HepG2 (cell line): Measurements from ENCODE around the gene PPM1K. TPM values are rescaled to one million over a fixed set of nuclear protein-coding genes. Genes with fewer than 3 reads are reported as not detected.

ENCODE experiments used
- ATAC-seq: fragments of 200-7000 bp; cut with Tn5 transposase; 3 replicates; pipeline ENCODE4 v1.9.1; 2020; ENCODE audit warnings: mild to moderate bottlenecking, moderate library complexity
- BruUV-seq: library from RNA; stranded (reverse); fragments of 400-500 nt; replicated peaks from 2 replicates; lab custom pipeline; 2021; lab: Mats Ljungman, UMichigan
- CTCF ChIA-PET: fragments of 300-600 bp; formaldehyde crosslinking; extraction: SDS; loops from one replicate; lab custom pipeline; 2021; ENCODE audit warnings: low total read pairs, inconsistent platforms, low intra/inter-chr PET ratio; lab: Yijun Ruan, JAX
- POLR2A ChIA-PET: fragments of 350-600 bp; sonication (Branson Sonifier 250); formaldehyde crosslinking; loops from one replicate; lab custom pipeline; 2020; ENCODE audit warnings: antibody characterized with exemption, inconsistent platforms; lab: Yijun Ruan, JAX
- DNase-seq: peaks from one replicate; pipeline ENCODE4 v3.0.0-alpha.2; 2015; ENCODE audit warnings: low spot score
- FAIRE-seq: peaks from 3 replicates; lab custom pipeline; 2011; peaks lifted over from hg19 to GRCh38; lab: Jason Lieb, UNC
- H2AFZ ChIP-seq: one replicate; pipeline ENCODE4 v1.6.1; 2011; ENCODE audit warnings: low read length, inconsistent platforms
- H3K27ac ChIP-seq: fragments of 300-600 bp; 3 replicates; pipeline ENCODE4 v1.8.0; 2011; ENCODE audit warnings: mixed run types, mild to moderate bottlenecking, mixed read lengths, low read length, inconsistent platforms; ENCODE audit not compliant: insufficient read depth; ENCODE audit errors: extremely low read length
- H3K27me3 ChIP-seq, 2 experiments: fragments of 200-600 bp in 1 of 2; 2 replicates in 1 of 2; 3 replicates in 1 of 2; pipeline versions ENCODE4 v1.6.0 to v1.8.0; 2011; ENCODE audit warnings: low read length in 2 of 2, mild to moderate bottlenecking in 2 of 2, moderate library complexity in 2 of 2, inconsistent platforms in 1 of 2; ENCODE audit not compliant: insufficient read depth in 2 of 2, control insufficient read depth in 1 of 2
- H3K36me3 ChIP-seq, 2 experiments: fragments of 200-600 bp in 1 of 2; replicated peaks in 1 of 2; 2 replicates in 1 of 2; 3 replicates in 1 of 2; pipeline versions ENCODE4 v1.5.1 to v1.8.0; 2011; ENCODE audit warnings: low read length in 2 of 2, inconsistent platforms in 1 of 2; ENCODE audit not compliant: insufficient read depth in 2 of 2, control insufficient read depth in 1 of 2
- H3K4me1 ChIP-seq: 2 replicates; pipeline ENCODE4 v1.5.1; 2012; ENCODE audit warnings: low read length, inconsistent platforms; ENCODE audit not compliant: insufficient read depth
- H3K4me2 ChIP-seq: 2 replicates; pipeline ENCODE4 v1.6.0; 2011; ENCODE audit warnings: low read depth, low read length, inconsistent platforms
- H3K4me3 ChIP-seq, 3 experiments: fragments of 200-600 bp in 1 of 3; sonication (generic), shearing (Covaris generic) in 1 of 3; replicated peaks in 1 of 3; 2 replicates each; pipeline ENCODE4 v1.5.1; 2011 to 2016; ENCODE audit warnings: low read length in 3 of 3, inconsistent platforms in 2 of 3, low read depth in 2 of 3, mild to moderate bottlenecking in 2 of 3, control low read depth in 1 of 3, mixed read lengths in 1 of 3; ENCODE audit not compliant: insufficient read depth in 1 of 3
- H3K79me2 ChIP-seq: one replicate; pipeline ENCODE4 v1.6.1; 2011; ENCODE audit warnings: low read length, inconsistent platforms; ENCODE audit not compliant: insufficient read depth
- H3K9ac ChIP-seq: 2 replicates; pipeline ENCODE4 v1.6.0; 2011; ENCODE audit warnings: mild to moderate bottlenecking, low read depth, low read length, inconsistent platforms; ENCODE audit not compliant: insufficient read depth
- H3K9me3 ChIP-seq: 2 replicates; pipeline ENCODE4 v1.5.1; 2012; ENCODE audit warnings: mild to moderate bottlenecking, low read length
- H4K20me1 ChIP-seq: 2 replicates; pipeline ENCODE4 v1.6.0; 2011; ENCODE audit warnings: inconsistent platforms, mild to moderate bottlenecking, low read length, moderate library complexity; ENCODE audit not compliant: insufficient read depth
- CC2D1A ChIP-seq: sonication (generic); formaldehyde crosslinking; IDR thresholded peaks from 2 replicates; pipeline ENCODE4 v1.8.1; 2023; ENCODE audit warnings: mild to moderate bottlenecking, missing genetic modification reagents
- DDIT3 ChIP-seq: sonication (generic); formaldehyde crosslinking; IDR thresholded peaks from 2 replicates; pipeline ENCODE4 v1.4.0; 2020; ENCODE audit warnings: mild to moderate bottlenecking, missing genetic modification reagents
- EP300 ChIP-seq, 3 experiments: sonication (generic) in 1 of 3; formaldehyde crosslinking in 1 of 3; IDR thresholded peaks; 2 replicates each; pipeline versions ENCODE4 v1.5.1 to v1.6.1; 2011 to 2020; ENCODE audit warnings: low read depth in 2 of 3, low read length in 2 of 3, borderline replicate concordance in 1 of 3, improper control_type of control experiment in 1 of 3, mild to moderate bottlenecking in 1 of 3, missing genetic modification reagents in 1 of 3, moderate library complexity in 1 of 3
- GLMP ChIP-seq: sonication (generic); formaldehyde crosslinking; IDR thresholded peaks from 2 replicates; pipeline ENCODE4 v1.9.0; 2021; ENCODE audit warnings: missing genetic modification reagents, mild to moderate bottlenecking, borderline replicate concordance
- HDAC2 ChIP-seq: sonication (generic); formaldehyde crosslinking; IDR thresholded peaks from 2 replicates; pipeline ENCODE4 v1.4.0; 2020; ENCODE audit warnings: missing genetic modification reagents
- HNF1B ChIP-seq: sonication (generic); formaldehyde crosslinking; IDR thresholded peaks from 2 replicates; pipeline ENCODE4 v1.5.1; 2020; ENCODE audit warnings: mild to moderate bottlenecking, moderate library complexity, missing genetic modification reagents
- HNRNPH1 ChIP-seq: fragments of 200-400 bp; formaldehyde crosslinking; optimal IDR thresholded peaks from 2 replicates; pipeline ENCODE3; 2017; ENCODE audit warnings: mild to moderate bottlenecking, low read depth, low read length
- PHF20 ChIP-seq: sonication (generic); formaldehyde crosslinking; IDR thresholded peaks from 2 replicates; pipeline ENCODE4 v1.5.0; 2020; ENCODE audit warnings: mild to moderate bottlenecking, missing genetic modification reagents
- TCF12 ChIP-seq, 2 experiments: fragments of 450-650 bp in 1 of 2; sonication (generic) in 1 of 2; formaldehyde crosslinking in 1 of 2; IDR thresholded peaks; 2 replicates each; pipeline versions ENCODE4 v1.6.1 to v1.8.0; 2017 to 2022; ENCODE audit warnings: antibody characterized with exemption in 1 of 2, mild to moderate bottlenecking in 1 of 2, missing genetic modification reagents in 1 of 2, moderate library complexity in 1 of 2
- U2AF2 ChIP-seq: fragments of 200-400 bp; formaldehyde crosslinking; IDR thresholded peaks from 2 replicates; pipeline ENCODE4 v1.6.1; 2017; ENCODE audit warnings: low read depth, mild to moderate bottlenecking, low read length
- ZFP62 ChIP-seq: sonication (generic); formaldehyde crosslinking; IDR thresholded peaks from 2 replicates; pipeline ENCODE4 v1.4.0; 2020; ENCODE audit warnings: missing genetic modification reagents
- ZNF337 ChIP-seq: sonication (generic); formaldehyde crosslinking; IDR thresholded peaks from 2 replicates; pipeline ENCODE4 v1.5.1; 2020; ENCODE audit warnings: missing genetic modification reagents, low read depth, mild to moderate bottlenecking, borderline replicate concordance
- ZNF570 ChIP-seq: sonication (generic); formaldehyde crosslinking; IDR thresholded peaks from 2 replicates; pipeline ENCODE4 v1.4.0; 2020; ENCODE audit warnings: mild to moderate bottlenecking, missing genetic modification reagents, borderline replicate concordance
- WGBS: methylation state at CpG from one replicate; pipeline ENCODE4 v1.1.6; 2017; ENCODE audit warnings: low lambda C conversion rate; 5-methylcytosine and 5-hydroxymethylcytosine counted together
- in situ Hi-C: cut with HindIII; loops from 2 replicates; pipeline ENCODE4 v1.10.0; 2017; ENCODE audit warnings: low pct_unique_long_range_greater_than_20kb; ENCODE audit not compliant: extremely low pct_ligation_motif_present
- intact Hi-C: fragments of 100-400 bp; cut with micrococcal nuclease; formaldehyde crosslinking; loops from one replicate; pipeline ENCODE4 v1.10.0; 2022; ENCODE audit not compliant: unreplicated experiment
- polyA plus RNA-seq, 8 experiments: library from polyadenylated mRNA; depleted of rRNA in 3 of 8; stranded (reverse) in 7 of 8; unstranded in 1 of 8; fragments of >200 nt; fragmentation: Illumina TruSeq in 4 of 8; extraction: Trizol in 4 of 8; gene quantifications; 2 replicates each; pipeline versions ENCODE4 v1.2.1 to v1.2.3, GENCODE V29; 2011 to 2016; ENCODE audit warnings: low read depth in 4 of 8, missing spikeins in 1 of 8, mixed read lengths in 1 of 8; ENCODE audit not compliant: insufficient read depth in 1 of 8
- total RNA-seq, 5 experiments: library from RNA; depleted of rRNA; stranded (reverse); fragments of >200 nt; fragmentation: Illumina TruSeq; extraction: Trizol; gene quantifications; 2 replicates each; pipeline ENCODE4 v1.2.3, GENCODE V29; 2016; ENCODE audit warnings: low read depth in 1 of 5

Gene PPM1K
- total and polyA plus RNA-seq, 2 of the 13 experiments (the other 11 are each of a cell fraction or from before 2014, with no cell fraction given): 11.9 to 17.8 TPM

GRCh38 chr4:88320780-88321373 lies 36.5 kb upstream of the PPM1K start:
- H3K4me2 ChIP-seq: no peak overlapping the region
- no peak overlapping the region for H3K4me3 ChIP-seq
- no peak for TF ChIP-seq ZFP62 (CRISPR knock-in tag)
- TF ChIP-seq HNRNPH1: no peak
- TF ChIP-seq DDIT3: no peak
- TF ChIP-seq CC2D1A (CRISPR knock-in tag): no peak
- no peak for TF ChIP-seq ZNF570
- no peak for TF ChIP-seq U2AF2
- TF ChIP-seq ZNF337 (CRISPR knock-in tag): no peak
- TF ChIP-seq, all 625 proteins: peak for 0
- ATAC-seq: no peak
- H3K36me3 ChIP-seq: no peaks in the 10 kb centered on the region
- no peaks in the 10 kb centered on the region for H3K4me1 ChIP-seq
- no TSS peak for BruUV-seq
- ChIA-PET CTCF (no interaction called here), POLR2A (no interaction called here)
- intact Hi-C loops: no loop called here
- DNase-seq: no peak
- 13% methylated on average over 5 of the region's 5 CpGs for WGBS
- no peaks in the 10 kb centered on the region for H4K20me1 ChIP-seq
- no peak overlapping the region for H3K27ac ChIP-seq
- no peaks in the 10 kb centered on the region for H3K79me2 ChIP-seq
- in situ Hi-C loops: no loop called here
- no peak overlapping the region for H3K9ac ChIP-seq
- H3K27me3 ChIP-seq: 0 out of 5 replicates have a peak, but pooled peaks cover 0 to 2% of the 10 kb centered on the region in 2 experiments
- H3K9me3 ChIP-seq: no peaks in the 10 kb centered on the region
- no peak overlapping the region for H2AFZ ChIP-seq
- FAIRE-seq: no peak

- ChIA-PET POLR2A (no interaction called here), CTCF (no interaction called here)
- ATAC-seq (no peak), FAIRE-seq (no peak), DNase-seq (no peak)
- Histone ChIP-seq H3K4me2 (no peak overlapping the region), H3K36me3 (no peaks in the 10 kb centered on the region), H3K79me2 (no peaks in the 10 kb centered on the region), H3K9ac (no peak overlapping the region), H3K4me1 (no peaks in the 10 kb centered on the region), H3K27ac (no peak overlapping the region), H3K4me3 (no peak overlapping the region), H3K9me3 (no peaks in the 10 kb centered on the region), H3K27me3 (0 out of 5 replicates have a peak, but pooled peaks cover 0 to 2% of the 10 kb centered on the region in 2 experiments), H4K20me1 (no peaks in the 10 kb centered on the region), H2AFZ (no peak overlapping the region)
- intact Hi-C loops (no loop called here), in situ Hi-C loops (no loop called here)
- no TSS peak for BruUV-seq
- WGBS: 12% methylated on average over 1 of the region's 1 CpG
- TF ChIP-seq HNF1B (CRISPR knock-in tag) (no peak), TCF12 (IDR thresholded peaks at IDR 0.05) (no peak), TCF12 (CRISPR knock-in tag; IDR thresholded peaks at IDR 0.05) (no peak), EP300 (IDR thresholded peaks at IDR 0.05; ENCODE audit: low read depth in 2 of 2, low read length in 2 of 2) (no peak), EP300 (CRISPR knock-in tag; IDR thresholded peaks at IDR 0.05; ENCODE audit: borderline replicate concordance) (no peak), HDAC2 (CRISPR knock-in tag) (no peak), GLMP (no peak), PHF20 (CRISPR knock-in tag) (no peak)
These were observed 35.9 kb upstream of the PPM1K start for GRCh38 chr4:88320224-88320779.
